Globus pallidus (tissue), 1 donor: ENCODE data around the gene KCNQ1.

Source experiments
- DNase-seq: peaks from one replicate; pipeline ENCODE4 v3.0.0-alpha.2; 2015; ENCODE audit warnings: low spot score

The KCNQ1 gene

GRCh38 chr11:2523821-2524391, 79.1 kb downstream of the KCNQ1 start:
- DNase-seq = no peak

DNA sequence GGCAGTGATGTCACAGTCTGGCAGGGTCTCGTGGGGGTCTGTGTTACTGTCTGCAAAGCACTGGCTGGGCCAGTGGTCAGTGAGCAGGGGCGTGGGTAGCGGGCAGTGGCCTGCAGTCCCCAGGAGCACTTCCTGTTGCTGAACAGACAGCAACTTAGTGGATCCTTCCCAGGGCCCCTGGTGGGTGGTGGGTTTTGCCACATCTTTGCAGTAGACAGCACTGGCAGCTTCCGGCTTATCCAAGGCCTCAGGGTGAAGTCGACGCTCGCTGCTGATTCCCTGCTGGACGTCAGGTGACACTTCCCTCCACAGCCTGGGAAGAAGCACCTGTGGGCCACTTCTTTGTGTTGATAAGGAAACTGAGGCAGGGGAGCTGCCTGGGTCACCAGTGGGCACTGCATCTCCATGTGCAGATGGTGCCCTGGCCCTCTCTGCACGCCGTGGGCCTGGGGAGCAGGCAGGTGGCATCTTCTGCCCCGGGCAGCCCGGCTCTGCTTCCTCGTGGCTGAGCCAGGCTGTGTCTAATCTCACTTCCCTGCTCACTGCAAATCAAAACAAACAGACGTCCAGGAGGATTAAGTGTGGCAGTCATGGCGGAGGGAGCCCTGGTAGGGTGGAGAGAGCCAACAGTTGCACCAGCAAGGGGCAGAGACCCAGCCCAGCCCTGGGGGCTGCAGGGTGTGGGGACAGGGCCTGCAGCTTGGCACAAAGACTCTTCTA, 79.8 kb downstream of the KCNQ1 start:
- DNase-seq = no peak

DNA sequence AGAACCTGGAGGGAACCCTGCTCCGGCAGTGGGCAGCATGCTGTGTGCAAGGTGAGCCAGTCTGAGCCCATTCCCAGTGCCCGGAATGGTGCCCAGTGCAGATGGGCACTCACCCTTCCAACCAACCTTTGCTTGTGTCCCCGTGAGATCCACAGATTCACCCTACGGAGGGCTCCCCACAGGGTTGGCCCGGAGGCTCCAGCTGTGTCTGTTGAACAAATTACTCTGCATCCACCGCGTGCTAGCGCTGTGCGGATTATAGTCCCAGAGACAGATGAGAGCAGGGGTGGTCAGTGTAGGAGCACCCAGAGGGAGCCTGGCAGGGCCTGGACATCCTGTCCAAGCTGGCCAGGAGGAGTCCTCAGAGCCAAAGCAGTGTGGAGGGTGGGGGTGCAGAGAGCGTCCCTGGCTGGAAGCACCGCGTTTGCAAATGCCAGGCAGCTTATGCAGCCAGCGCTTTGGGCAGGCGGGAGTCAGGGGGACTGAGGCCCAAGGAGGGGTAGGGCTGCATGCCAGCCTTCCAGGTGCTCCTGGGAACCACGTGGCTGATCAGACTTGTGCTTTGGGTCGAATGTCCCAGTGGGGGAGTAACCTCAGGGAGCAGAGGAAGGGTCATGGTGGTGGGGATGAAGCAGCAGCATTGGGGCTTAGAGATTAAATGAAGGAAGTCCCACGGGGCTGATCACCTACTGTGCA, 80.5 kb downstream of the KCNQ1 start:
- no peak for DNase-seq

DNA sequence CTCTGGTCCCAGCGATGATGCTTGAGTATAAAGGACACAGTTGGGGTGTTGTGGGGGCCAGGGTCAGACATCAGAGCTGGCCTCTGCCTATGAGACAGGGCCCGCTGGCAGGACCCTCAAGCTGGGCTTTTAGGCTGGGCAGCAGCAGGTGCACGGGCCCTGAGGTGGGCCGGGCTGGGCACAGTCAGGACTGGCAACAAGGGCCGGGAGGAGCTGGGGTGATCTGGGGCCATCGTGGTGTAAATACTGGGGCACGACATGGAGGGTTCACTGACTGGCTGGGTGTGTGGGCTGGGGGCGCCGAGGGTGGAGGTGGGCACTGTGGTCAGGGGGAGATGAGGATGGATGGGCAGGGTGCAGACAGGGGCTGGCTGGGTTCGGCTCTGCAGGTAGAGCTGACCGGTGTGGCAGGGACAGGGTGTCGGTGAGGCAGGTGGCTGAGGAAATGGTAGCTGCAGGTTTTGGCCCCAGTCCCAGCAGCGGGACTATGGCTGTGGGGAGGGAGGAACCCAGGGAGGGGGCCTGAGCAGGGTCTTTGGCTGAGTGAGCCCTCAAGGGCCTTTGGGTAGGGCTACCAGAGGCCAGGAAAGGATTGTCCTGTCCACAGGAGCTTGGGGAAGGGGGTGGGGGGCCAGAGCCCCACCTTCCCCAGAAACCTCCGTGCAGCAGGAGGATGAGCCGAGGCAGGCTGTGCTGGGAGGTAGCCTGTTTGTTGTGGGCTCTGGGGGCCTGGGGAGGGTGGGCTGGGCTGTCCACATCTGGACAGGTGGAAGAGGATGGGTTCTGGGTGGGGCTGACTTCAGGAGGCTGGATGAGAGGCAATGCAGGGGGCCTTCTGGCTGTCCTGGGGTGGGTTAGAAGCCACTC, 81.4 kb downstream of the KCNQ1 start:
- DNase-seq = no peak

DNA sequence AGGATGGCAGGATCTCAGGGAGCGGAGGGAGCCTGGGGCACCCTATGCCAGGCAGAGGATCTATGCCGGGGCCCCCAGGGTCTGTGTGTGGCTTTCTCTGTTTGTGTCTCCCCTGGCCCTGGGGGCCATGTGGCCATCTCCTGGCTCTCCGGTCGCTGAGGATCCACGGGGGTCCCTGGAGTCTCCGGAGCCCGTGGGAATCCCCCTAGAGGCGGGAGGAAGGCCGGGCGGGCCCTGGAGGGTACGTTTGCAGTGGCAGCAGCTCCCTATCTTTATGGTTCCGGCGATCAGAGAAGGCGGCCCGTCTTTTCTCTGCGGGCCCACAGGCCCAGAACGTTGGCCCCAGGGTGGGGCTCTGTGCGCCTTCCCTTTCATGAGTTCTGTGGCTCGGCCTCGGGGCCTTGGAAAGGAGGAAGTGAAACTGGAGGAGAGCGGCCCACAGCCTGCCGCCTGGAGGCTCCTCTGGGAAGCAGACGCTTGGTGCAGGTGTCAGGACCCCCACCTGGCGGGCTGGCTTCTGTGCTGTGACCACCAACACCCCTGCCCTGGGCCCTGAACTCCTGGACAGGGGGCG, 82.1 kb downstream of the KCNQ1 start:
- no peak for DNase-seq

GRCh38 chr11:2527621-2528291, 82.9 kb downstream of the KCNQ1 start:
- DNase-seq = no peak

GRCh38 chr11:2528301-2529050, 83.7 kb downstream of the KCNQ1 start:
- DNase-seq = no peak

- DNase-seq = no peak
Observed at GRCh38 chr11:2529173-2529572, 84.4 kb downstream of the KCNQ1 start.

- DNase-seq = no peak
Observed at GRCh38 chr11:2529636-2530035, 84.8 kb downstream of the KCNQ1 start.

DNA sequence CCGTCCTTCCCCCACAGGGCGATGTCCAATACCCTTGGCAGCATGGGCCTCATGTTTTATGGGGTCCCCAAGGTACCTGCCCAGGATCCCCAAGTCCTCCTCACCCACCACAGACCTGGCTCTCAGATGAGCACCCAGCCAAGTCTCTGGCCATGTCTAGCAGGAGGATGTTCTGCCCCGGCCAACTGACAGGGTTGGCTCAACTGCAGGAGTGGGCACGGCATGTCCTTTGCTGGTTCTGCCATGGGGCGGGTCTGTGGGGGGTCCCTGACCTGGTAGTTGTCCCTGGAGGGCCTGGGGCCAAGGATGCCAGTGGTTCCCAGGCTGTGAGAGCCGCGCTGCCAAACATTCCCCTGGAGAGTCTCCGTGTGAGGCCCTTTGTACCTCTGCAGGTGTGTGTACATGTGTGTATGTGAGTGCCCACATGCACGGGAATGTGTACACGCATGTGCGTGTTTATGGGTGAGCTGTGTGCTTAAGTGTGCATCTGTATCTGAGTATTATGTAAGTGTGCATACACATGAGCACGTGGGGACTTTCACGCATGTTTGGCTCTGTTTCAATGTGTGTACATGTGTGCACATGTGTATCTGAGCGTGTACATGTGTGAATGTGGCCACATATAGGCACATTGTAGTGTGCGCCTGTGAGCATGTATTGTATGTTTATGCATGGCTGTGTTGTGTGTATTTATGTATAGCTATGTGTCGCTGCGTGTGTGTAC, 85.5 kb downstream of the KCNQ1 start:
- DNase-seq = no peak

DNA sequence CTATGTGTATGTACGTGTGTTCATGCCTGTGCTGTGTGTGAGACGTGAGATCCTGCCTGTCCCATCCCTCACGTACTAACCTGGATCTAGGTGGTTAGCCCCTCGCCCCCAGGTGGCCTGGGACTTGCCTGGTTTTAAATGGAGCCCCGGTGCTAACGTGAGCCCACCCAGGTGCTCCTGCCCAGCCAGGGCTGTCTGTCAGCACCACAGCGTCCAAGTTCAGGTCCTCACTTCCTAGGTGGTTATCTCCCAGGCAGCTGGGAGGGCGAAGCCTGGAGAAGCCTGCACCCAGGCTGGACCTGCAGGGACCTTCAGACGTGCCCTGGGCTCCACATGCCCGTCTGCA, 86.0 kb downstream of the KCNQ1 start:
- no peak for DNase-seq

- DNase-seq = peak; percentile 50
Observed at GRCh38 chr11:2531277-2531986, 86.6 kb downstream of the KCNQ1 start.

DNA sequence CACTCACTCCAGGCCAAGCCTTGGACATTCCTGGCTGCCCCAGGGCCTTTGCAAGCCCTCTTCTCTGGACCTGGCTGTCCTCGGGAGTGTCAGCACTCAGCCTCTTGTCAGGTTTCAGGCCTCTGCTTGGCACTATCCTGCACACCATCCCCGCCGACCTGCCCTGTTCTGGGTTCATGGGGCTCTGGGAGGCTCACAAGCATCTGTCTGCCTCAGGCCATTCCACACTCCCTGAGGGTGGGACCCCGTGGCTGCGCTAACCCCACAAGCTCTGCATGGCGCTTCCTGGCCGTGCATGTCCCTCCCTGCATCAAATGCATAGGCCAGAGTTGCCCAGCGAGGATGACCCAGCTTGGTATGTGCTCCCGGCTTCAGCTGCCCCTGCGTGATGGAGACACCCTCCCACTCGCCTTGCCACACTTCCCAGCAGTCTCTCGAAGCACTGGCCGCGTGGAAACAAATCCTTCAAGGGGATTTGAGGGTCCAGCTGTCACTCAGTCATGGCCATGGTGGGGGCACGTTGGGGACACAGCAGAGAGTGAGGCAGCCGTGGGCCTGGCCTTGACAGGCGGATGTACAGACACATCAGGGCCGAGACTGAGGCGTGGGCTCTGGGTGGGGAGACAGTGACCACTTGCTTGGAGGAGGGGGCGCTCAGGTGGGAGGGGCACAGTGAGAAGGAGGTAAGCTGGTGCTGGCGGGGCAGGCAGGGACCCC, 87.3 kb downstream of the KCNQ1 start:
- DNase-seq = no peak

GRCh38 chr11:2532704-2533586, 88.1 kb downstream of the KCNQ1 start:
- peak; percentile 77 for DNase-seq

GRCh38 chr11:2533587-2534133, 88.9 kb downstream of the KCNQ1 start:
- DNase-seq = no peak

DNA sequence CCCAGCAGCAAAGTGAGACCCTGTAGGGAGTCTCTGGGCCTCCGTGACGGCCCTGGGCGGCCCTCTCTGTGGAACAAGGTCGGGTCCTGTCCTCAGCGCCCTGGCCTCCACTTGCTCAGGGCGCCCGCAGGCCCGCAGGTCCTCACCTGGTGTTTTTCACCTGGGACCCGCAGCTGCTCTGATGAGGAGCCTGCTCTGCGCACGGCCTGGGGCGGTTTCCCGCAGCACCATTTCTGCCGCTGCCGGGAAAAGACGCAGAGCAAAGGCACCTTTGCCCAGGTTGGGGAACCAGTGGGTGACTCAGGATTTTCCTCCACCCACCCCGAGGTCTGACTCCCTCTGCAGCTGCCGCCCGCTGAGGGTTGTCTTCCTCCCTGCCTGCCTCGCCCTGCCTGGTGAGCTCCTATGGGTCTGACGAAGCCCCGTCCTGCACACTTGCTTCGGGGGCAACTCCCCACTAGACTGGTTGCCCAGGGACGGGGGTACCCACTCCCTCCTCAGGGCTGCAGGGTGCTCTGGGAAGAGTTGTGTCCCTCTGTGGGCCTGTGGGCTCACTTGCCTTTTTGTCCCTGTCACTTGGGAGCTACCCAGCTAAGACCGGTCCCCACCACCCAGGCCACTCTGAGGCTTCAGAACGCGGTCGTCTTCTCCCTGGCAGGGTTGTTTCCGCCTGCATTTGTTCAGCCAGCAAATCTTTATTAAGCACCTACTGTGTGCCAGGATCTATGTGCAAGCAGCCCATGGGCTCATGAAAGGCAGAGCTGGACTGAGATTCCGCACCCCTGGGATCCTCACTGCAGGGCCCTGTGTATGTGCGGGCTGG, 89.5 kb downstream of the KCNQ1 start:
- no peak for DNase-seq
